Panc1 (cell line): ENCODE results near the gene RXFP3. TPM values are rescaled to one million over a fixed set of nuclear protein-coding genes. Genes with fewer than 3 reads are reported as not detected.
A peak's percentile ranks its signal among the peaks of the same experiment; 100 is the strongest.

Experiments used
- ATAC-seq: fragments of 200-7000 bp; cut with Tn5 transposase; 2 replicates; pipeline ENCODE4 v1.9.1; 2020; ENCODE audit warnings: mild to moderate bottlenecking, moderate library complexity
- BruUV-seq: library from RNA; stranded (reverse); fragments of 400-500 nt; replicated peaks from 2 replicates; lab custom pipeline; 2021; lab: Mats Ljungman, UMichigan
- CTCF ChIA-PET: fragments of 300-600 bp; sonication (Branson Sonifier 250); formaldehyde crosslinking; loops from one replicate; lab custom pipeline; 2022; ENCODE audit warnings: antibody characterized with exemption; lab: Charles Lee
- POLR2A ChIA-PET: fragments of 300-600 bp; sonication (Branson Sonifier 250); formaldehyde crosslinking; loops from one replicate; lab custom pipeline; 2022; ENCODE audit warnings: antibody characterized with exemption; lab: Charles Lee
- DNase-seq: peaks from one replicate; pipeline ENCODE4 v3.0.0-alpha.2; 2010; ENCODE audit warnings: low read depth, low spot score
- H3K27ac ChIP-seq: 2 replicates; pipeline ENCODE4 v1.5.1; 2011; ENCODE audit warnings: mild to moderate bottlenecking, low read length, inconsistent platforms
- H3K27me3 ChIP-seq: fragments of 200-500 bp; sonication (Bioruptor generic); 2 replicates; pipeline ENCODE4 v1.6.0; 2014; ENCODE audit warnings: low read length, inconsistent platforms; ENCODE audit not compliant: control insufficient read depth, insufficient read depth
- H3K36me3 ChIP-seq: fragments of 200-500 bp; sonication (Bioruptor generic); 2 replicates; pipeline ENCODE4 v1.5.1; 2014; ENCODE audit warnings: inconsistent platforms, mild to moderate bottlenecking, low read length, moderate library complexity; ENCODE audit not compliant: control insufficient read depth, insufficient read depth
- H3K4me1 ChIP-seq: 2 replicates; pipeline ENCODE4 v1.5.1; 2011; ENCODE audit warnings: inconsistent platforms, mild to moderate bottlenecking, low read length, moderate library complexity; ENCODE audit not compliant: control insufficient read depth, insufficient read depth
- H3K4me3 ChIP-seq, 2 experiments: 2 replicates each; pipeline ENCODE4 v1.5.1; 2011 to 2012; ENCODE audit warnings: low read depth in 2 of 2, low read length in 2 of 2, mild to moderate bottlenecking in 2 of 2, inconsistent platforms in 1 of 2, moderate library complexity in 1 of 2
- H3K9me3 ChIP-seq: fragments of 200-500 bp; sonication (Bioruptor generic); 2 replicates; pipeline ENCODE4 v1.5.1; 2014; ENCODE audit warnings: low read depth, mild to moderate bottlenecking, inconsistent platforms, low read length, moderate library complexity; ENCODE audit not compliant: control insufficient read depth, insufficient read depth
- POLR2AphosphoS5 ChIP-seq: IDR thresholded peaks from 2 replicates; pipeline ENCODE4 v1.6.1; 2012; ENCODE audit warnings: mild to moderate bottlenecking, low read depth, low read length, moderate library complexity
- SIN3A ChIP-seq: IDR thresholded peaks from 2 replicates; pipeline ENCODE4 v1.6.1; 2012; ENCODE audit warnings: low read depth, mild to moderate bottlenecking, low read length, moderate library complexity, borderline replicate concordance; ENCODE audit not compliant: insufficient read depth
- TCF7L2 ChIP-seq: IDR thresholded peaks from 2 replicates; pipeline ENCODE4 v1.6.1; 2011; ENCODE audit warnings: mild to moderate bottlenecking, low read depth, low read length, inconsistent platforms
- in situ Hi-C: cut with HindIII; loops from 2 replicates; pipeline ENCODE4 v1.10.0; 2016; ENCODE audit warnings: low sequenced_read_pairs, low pct_unique_long_range_greater_than_20kb
- intact Hi-C: fragments of 100-400 bp; cut with micrococcal nuclease; formaldehyde crosslinking; loops from one replicate; pipeline ENCODE4 v1.10.0; 2022; ENCODE audit not compliant: unreplicated experiment
- total RNA-seq: library from RNA; stranded (reverse); gene quantifications from one replicate; pipeline ENCODE4 v1.2.1, GENCODE V29; 2021; ENCODE audit not compliant: unreplicated experiment
- TF ChIP-seq, protein P1 (sequence below): fragments of 450-650 bp; IDR thresholded peaks from 2 replicates; pipeline ENCODE4 v1.5.1; 2017; ENCODE audit warnings: mild to moderate bottlenecking
- TF ChIP-seq, protein P2 (sequence below), 2 experiments: IDR thresholded peaks; 2 replicates each; pipeline ENCODE4 v1.6.1; 2011 to 2012; ENCODE audit warnings: low read depth in 2 of 2, control low read depth in 1 of 2, low read length in 1 of 2, mild to moderate bottlenecking in 1 of 2, moderate library complexity in 1 of 2; ENCODE audit not compliant: insufficient read depth in 1 of 2

RXFP3 gene
- total RNA-seq, 1 experiment from 2014 or later: not detected

DNA sequence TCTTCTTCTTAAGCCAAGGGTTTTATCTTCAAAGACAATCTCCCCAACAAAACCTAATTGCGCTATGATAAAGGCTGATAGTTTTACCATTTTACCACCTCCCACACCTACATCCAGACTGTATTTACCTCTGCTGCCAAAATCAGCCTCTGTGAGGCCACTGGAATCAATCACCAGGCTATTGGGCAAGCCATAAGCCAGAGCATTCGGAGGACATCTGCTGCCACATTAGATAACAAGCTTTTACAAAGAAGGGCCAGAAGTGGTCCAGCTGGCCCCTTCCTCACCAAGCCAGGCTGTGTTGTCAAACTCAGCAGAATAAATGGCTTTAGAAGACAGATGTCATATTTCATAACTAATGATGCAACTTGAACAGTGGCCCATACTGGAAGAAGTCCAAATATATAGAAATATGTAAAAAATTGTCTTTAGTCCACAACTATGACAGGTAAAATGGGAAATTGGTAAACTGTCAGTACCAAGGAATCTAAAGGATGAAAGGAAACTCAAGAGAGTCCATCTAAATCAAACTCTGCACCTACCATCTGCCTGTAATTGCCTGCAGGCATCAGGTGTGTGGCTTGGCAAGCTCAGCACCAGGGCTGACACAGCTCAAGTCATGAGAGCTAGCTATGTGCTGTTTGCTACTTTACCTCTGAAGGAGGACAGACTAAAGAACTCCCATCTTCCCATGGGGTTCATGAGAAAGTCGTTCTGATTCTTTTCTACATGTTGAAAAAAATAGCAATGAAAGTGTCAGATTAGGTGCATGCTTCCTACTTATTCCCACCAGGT, 32.2 kb downstream of the RXFP3 start:
- TF ChIP-seq POLR2AphosphoS5 (no peak), SIN3A (no peak), TCF7L2 (no peak)
- TF ChIP-seq, protein P1, sequence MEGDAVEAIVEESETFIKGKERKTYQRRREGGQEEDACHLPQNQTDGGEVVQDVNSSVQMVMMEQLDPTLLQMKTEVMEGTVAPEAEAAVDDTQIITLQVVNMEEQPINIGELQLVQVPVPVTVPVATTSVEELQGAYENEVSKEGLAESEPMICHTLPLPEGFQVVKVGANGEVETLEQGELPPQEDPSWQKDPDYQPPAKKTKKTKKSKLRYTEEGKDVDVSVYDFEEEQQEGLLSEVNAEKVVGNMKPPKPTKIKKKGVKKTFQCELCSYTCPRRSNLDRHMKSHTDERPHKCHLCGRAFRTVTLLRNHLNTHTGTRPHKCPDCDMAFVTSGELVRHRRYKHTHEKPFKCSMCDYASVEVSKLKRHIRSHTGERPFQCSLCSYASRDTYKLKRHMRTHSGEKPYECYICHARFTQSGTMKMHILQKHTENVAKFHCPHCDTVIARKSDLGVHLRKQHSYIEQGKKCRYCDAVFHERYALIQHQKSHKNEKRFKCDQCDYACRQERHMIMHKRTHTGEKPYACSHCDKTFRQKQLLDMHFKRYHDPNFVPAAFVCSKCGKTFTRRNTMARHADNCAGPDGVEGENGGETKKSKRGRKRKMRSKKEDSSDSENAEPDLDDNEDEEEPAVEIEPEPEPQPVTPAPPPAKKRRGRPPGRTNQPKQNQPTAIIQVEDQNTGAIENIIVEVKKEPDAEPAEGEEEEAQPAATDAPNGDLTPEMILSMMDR: no peak
- TF ChIP-seq, protein P2, sequence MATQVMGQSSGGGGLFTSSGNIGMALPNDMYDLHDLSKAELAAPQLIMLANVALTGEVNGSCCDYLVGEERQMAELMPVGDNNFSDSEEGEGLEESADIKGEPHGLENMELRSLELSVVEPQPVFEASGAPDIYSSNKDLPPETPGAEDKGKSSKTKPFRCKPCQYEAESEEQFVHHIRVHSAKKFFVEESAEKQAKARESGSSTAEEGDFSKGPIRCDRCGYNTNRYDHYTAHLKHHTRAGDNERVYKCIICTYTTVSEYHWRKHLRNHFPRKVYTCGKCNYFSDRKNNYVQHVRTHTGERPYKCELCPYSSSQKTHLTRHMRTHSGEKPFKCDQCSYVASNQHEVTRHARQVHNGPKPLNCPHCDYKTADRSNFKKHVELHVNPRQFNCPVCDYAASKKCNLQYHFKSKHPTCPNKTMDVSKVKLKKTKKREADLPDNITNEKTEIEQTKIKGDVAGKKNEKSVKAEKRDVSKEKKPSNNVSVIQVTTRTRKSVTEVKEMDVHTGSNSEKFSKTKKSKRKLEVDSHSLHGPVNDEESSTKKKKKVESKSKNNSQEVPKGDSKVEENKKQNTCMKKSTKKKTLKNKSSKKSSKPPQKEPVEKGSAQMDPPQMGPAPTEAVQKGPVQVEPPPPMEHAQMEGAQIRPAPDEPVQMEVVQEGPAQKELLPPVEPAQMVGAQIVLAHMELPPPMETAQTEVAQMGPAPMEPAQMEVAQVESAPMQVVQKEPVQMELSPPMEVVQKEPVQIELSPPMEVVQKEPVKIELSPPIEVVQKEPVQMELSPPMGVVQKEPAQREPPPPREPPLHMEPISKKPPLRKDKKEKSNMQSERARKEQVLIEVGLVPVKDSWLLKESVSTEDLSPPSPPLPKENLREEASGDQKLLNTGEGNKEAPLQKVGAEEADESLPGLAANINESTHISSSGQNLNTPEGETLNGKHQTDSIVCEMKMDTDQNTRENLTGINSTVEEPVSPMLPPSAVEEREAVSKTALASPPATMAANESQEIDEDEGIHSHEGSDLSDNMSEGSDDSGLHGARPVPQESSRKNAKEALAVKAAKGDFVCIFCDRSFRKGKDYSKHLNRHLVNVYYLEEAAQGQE (IDR thresholded peaks at IDR 0.05; ENCODE audit: insufficient read depth in 1 of 2, low read depth in 2 of 2, low read length in 1 of 2): no peak

DNA sequence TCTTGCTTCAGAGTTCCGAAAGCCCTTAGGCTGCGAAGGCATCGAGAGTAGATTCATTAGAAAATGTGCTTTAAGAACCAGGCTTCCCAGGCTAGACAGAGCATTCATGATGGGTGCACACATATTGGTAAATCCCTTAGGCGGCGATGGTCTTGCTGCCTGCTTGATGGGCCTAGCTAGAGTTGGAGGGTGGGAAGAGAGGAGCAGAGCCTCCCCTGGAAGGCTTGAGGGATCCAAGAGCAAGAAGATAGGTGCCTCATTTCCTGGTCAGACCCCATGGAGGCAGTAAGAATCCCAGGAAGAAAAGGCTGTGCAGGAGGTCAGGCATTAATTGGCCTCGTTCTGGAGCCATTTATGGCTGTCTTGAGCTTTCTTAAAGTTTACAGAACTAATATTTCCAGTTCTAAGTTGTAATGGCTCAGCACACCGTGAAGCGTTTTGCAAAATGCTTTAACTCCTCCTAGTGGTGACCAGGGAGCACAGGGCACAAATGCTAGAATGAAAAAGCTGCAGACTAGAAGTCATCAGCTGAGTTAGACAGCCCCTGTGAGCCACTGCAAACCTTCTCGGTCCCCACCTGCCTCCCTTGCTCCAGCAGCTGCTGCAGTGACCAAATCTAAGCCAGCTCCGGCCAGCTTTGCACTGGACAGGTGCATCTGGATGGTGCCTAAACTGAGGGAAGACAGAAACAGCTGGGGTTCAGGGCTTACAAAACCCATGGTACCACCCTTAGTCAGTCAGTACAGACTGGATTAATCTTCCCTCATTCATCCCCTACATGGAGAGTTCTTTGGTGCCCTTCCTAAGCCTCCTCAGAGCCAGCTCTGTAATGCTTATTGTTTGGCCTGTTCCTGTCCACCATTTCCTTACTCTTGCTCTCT, 33.6 kb downstream of the RXFP3 start:
- no peak overlapping the region for H3K27ac ChIP-seq
- H3K36me3 ChIP-seq: no peaks in the 10 kb centered on the region
- H3K4me1 ChIP-seq: no peaks in the 10 kb centered on the region
- TF ChIP-seq TCF7L2: no peak
- TF ChIP-seq, protein P1: peak; percentile 79
- in situ Hi-C loops: no loop called here
- ATAC-seq: peak; percentile 82; the same call in 1 of the 2 replicates
- BruUV-seq: no TSS peak
- ChIA-PET POLR2A (no interaction called here), CTCF (no interaction called here)
- intact Hi-C loops: no loop called here
- peaks cover 7% of the 10 kb centered on the region for H3K27me3 ChIP-seq
- peak; percentile 18 for DNase-seq
- H3K4me3 ChIP-seq: no peak overlapping the region
- no peaks in the 10 kb centered on the region for H3K9me3 ChIP-seq

More for the DNA sequence above, 32.2 kb downstream of the RXFP3 start:
- H3K4me3 ChIP-seq: no peak overlapping the region
- H3K36me3 ChIP-seq: no peaks in the 10 kb centered on the region
- no peaks in the 10 kb centered on the region for H3K9me3 ChIP-seq
- no peak for DNase-seq
- intact Hi-C loops: no loop called here
- no peaks in the 10 kb centered on the region for H3K4me1 ChIP-seq
- CTCF ChIA-PET: no interaction called here
- in situ Hi-C loops: no loop called here
- POLR2A ChIA-PET: no interaction called here
- no peak for ATAC-seq
- no peak overlapping the region for H3K27ac ChIP-seq
- no TSS peak for BruUV-seq
- peaks cover 8% of the 10 kb centered on the region; the same call in 1 of the 2 replicates for H3K27me3 ChIP-seq
